ENCODE measurements around the gene HK3.

The HK3 gene, protein sequence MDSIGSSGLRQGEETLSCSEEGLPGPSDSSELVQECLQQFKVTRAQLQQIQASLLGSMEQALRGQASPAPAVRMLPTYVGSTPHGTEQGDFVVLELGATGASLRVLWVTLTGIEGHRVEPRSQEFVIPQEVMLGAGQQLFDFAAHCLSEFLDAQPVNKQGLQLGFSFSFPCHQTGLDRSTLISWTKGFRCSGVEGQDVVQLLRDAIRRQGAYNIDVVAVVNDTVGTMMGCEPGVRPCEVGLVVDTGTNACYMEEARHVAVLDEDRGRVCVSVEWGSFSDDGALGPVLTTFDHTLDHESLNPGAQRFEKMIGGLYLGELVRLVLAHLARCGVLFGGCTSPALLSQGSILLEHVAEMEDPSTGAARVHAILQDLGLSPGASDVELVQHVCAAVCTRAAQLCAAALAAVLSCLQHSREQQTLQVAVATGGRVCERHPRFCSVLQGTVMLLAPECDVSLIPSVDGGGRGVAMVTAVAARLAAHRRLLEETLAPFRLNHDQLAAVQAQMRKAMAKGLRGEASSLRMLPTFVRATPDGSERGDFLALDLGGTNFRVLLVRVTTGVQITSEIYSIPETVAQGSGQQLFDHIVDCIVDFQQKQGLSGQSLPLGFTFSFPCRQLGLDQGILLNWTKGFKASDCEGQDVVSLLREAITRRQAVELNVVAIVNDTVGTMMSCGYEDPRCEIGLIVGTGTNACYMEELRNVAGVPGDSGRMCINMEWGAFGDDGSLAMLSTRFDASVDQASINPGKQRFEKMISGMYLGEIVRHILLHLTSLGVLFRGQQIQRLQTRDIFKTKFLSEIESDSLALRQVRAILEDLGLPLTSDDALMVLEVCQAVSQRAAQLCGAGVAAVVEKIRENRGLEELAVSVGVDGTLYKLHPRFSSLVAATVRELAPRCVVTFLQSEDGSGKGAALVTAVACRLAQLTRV

DNA sequence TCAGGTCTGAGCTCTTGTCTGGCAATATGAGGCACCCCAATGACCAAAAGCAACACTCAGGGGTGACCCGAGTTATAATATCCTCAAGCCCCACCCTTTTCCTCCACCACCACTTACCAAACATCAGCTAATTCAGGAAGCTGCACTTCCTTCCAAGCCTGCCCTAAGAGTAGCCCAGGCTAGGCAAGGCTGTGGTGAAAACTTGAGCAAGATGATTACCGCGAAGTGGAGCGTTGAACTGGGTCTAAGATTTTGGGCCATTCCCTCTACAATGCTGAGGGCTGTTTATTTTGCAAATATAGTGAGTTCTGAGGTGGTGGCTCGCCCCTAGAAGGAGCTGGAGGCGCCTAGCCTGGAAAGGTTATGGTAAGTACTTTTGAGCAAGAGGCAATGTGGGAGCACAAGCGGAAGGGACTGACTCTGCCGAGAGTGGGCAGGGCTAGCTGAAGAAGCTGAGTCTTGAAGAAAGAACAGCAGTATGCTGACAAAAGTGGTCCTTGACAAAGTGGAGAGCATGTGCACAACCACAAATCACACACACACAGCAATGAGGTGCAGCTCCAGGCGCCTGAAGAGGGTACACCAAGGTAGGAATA, at the start of gene HK3:
Gene HK3, minus strand, starts transcription at position 51 of the 596 bp plus-strand sequence. CDS start 3,187 bp downstream, outside the sequence.
- no peak for DNase-seq

DNA sequence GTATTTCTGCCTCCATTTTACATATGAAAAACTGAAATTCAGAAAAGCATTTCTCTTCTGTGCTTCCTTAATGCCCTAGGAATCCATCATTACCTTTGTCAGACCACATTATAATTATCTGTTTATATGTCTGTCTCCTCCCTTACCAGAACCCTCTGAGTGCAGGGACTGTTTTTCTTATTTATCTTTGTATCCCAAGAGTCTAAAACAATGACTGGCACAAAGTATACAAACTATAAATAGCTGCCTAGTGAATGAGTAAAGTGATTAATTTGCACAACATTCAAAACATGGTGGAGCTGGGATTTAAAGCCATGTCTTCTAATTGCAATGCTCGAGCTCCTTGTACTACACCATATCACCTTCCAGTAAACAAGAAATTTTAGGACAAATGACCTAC, 49.3 kb upstream of the HK3 start:
- DNase-seq = no peak

DNA sequence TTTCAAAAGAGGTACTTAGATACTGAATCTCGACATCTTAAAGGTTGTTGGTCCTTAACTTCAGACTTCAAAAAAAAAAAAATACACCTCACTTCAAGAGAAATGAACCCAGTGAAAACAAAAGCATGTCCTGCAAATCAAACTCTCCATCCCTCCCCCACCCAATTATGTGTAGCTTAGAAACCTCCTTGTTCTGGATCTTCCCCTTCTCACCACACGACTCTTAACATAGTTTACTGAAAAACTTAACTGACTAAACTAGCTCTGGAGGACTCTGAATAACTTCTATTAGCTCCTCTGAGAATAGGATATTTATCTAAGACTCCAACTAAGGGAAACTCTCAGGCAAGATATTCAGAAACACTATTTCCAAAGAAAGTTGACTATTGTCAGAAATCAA, 48.7 kb upstream of the HK3 start:
- DNase-seq = no peak

DNA sequence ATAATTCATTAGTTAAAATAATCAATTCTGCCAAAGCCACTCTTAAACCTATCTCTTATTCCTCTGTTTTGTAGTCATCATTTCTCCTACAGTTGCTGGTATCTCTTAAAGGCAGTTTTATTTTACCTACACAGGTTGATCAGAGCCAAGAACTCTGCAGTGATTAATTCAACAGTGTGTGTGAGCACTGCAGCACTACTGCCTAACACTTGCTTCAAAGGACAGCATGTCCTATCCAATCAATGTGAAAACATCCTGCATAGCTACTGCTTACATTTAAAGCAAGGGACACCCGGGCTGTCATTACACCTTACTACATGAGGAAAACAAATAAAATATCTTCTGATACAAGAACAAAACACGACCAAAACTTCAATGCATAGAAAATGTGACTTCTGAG, 45.1 kb upstream of the HK3 start:
- no peak for DNase-seq

DNA sequence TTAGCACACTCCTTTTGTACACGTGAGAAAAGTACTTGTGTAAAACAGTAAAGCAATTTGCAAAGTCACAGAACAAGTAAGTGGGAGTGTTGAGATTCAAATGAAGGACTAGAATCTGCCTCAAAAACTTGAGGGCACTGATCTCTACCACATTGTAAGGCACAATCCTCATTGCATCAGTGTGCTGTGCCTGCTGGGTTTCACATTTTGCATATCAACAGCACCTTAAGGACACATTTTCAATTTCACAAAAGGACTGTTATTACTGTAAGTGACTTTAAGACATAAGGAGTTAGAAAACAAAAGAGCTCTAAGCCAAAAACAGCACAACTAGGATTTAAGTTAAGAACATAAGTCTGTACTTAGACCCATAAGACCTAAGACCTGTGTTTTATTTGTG, 44.7 kb upstream of the HK3 start:
- no peak for DNase-seq

DNA sequence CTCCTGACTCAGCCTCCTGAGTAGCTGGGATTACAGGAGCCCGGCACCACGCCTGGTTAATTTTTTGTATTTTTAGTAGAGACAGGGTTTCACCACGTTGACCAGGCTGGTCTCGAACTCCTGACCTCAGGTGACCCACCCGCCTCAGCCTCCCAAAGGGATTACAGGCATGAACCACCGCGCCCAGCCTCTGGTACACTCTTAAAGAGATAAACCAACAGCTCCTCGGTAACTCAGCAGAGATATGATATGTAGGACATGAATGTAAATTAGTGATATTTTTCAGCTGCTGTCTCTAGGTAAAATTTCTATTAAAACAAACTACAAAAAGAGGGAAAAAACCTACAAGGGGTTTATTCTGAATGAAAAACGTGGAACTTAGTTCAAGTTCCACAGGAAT, 42.8 kb upstream of the HK3 start:
- DNase-seq = no peak

DNA sequence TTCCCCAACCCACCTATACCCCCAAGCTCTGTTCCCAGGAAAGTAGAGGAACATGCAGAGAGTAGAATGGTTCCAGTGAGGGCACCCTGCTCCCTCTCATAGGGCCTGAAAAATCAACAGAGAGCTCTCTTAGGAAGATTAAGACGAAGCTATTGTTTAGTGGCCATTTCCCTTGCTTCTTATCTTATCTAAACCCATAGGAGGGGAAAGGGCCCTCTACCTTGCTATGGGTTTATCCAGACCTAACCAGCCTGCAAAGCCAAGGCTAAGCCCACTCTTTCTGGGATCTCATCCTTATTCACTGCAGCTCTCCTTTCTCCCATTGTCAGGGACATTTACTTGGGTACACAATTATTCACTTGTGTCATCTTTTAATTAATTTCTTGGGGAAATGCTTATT, 39.3 kb upstream of the HK3 start:
- DNase-seq = no peak

DNA sequence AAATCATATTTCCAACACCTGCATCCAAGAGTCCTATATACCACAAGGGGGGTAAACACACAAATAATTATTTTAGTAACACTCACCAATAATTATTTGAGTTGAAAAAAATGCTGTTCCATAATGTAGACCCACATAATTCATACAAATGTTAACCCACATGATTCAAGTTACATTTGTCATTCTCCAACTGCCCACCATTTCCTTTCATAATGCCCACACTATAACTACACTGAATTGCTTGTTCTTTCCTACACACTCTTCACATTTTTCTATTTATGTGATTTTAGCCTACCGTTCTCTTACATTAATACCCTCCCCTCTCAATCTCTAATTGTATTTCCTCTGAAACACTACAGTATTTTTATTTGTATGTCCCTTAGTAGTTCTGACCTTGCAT, 35.9 kb upstream of the HK3 start:
- no peak for DNase-seq

DNA sequence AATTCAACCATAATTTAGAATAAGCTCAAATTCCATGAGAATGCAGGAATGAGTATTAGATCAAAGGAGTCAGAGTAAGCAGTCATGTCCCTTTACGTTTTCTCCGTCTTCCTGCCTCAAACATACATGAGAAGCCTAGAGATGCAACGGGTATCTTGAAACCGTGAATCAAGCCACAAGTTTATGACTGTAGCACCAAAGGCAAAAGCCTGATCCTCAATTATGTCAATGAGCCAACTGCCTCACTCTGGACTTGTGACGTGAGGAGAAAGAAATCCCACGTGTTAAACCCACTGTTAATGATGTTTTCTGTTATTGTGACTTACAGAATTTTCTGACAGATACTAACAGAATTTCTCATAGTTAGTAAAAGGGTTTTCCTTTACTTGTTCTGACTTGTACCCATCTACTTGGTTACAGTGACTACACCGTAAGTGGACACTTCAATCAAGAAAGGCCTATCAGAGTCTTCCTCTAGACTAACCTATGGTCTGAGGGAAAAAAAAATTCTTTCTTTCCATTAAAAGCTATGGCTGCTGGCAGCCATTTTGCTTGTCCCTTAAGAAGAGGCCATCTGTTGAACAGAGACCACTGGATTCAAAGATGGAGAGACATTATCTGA, 35.3 kb upstream of the HK3 start:
- DNase-seq = no peak

DNA sequence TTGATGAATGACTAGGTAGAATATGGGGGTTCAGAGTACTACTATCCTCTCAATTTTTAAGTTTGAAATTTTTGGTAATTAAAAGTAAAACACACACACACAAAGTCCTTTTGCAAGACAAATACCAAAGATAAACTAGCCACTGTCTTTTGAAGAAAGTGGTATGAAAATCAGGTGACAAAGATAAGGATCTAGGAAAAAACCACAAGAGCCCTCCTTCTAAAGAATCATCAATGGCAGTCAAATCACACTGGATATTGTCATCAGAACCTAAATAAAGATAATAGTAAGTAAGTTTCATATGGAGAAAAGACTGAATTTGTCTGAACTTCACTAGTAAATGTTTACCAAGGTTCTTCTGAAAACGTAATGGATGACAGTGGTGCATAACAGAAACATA, 30.5 kb upstream of the HK3 start:
- no peak for DNase-seq

DNA sequence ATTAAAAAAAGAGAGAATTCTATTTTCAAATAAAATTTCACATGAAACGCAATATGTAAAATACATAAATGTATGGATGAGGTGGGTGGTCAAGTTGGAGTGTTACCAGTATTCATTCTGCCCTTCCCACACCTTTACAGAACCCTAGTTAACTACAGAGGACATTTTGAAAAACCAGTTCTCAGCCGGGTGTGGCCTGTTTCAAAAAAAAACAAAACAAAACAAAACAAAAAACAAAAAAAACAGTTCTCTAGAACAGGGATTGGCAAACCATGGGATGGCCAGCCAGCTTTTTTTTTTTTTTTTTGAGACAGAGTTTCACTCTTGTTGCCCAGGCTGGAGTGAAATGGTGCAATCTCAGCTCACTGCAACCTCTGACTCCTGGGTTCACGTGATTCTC, 28.4 kb upstream of the HK3 start:
- no peak for DNase-seq

DNA sequence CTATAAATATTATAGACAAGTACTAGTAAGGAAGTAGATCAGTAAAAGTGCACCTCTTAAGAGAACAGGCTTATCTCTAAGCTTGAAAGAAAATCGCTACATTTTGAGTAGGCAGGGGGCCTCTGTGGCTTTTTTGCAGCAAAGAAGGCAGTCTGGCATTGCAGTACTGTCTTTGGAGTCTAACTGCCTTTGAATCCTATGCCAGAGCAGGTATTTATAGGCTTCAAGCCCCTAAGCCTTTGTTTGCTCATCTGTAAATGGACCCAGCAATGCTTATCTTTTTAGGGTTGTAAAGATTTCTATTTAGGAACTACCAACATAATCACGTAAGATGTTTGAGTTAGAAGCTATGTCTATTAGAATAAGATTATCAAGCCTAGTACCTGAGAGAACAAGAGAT, 23.7 kb upstream of the HK3 start:
- no peak for DNase-seq

DNA sequence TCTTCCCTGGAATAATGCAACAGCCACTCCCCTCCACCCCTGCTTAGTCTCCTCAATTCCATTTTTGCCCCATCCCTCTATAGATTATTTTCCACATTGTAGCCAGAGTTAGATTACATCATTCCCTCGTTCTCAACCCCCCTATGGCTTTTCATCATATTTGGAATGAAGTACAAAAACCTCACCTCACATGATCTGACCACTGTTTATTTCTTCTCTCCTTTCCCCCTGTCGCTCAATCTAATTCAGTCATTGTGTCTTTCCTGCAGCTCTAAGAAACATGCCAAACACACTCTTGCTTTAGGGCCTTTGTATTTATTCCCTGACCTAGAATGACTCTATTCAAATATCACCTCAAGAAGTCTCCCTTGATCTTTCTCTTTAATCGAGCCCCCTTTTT, 22.6 kb upstream of the HK3 start:
- no peak for DNase-seq

DNA sequence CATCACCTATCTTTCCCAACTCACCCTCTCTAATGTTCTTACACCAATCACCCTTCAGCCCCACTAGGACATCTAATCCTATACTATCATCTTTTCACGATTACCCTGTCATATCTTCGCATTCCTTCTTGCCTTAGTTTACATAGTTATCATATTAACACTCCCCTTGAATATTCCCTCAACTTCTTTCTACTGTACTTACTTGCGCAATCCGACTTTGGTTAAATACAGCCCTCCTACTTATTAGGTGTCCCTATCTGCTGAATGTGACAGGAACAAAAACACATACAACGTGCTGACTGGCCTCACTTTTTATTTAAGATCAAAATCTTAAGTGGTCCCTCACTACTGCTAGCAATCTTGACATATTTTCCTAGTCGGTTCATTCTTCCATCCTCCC, 19.5 kb upstream of the HK3 start:
- DNase-seq = no peak

DNA sequence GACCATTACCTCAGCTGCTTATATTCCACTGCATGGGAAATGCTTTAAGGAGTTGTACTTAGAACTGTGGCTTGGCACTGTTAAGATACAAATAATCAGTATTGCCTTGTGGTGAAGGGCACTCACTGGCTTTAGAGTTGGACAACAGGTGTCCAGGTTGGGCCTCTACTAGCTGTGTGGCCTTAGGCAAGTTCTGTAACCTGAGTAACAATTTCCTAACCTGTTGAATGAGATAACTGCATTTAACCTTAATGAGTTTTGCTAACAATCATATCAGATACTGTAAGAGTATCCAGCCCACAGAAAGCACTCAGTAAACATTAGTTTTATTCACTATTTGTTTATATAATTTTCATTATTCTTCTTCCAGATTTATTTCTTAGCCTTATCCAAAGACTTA, 17.2 kb upstream of the HK3 start:
- DNase-seq = no peak

DNA sequence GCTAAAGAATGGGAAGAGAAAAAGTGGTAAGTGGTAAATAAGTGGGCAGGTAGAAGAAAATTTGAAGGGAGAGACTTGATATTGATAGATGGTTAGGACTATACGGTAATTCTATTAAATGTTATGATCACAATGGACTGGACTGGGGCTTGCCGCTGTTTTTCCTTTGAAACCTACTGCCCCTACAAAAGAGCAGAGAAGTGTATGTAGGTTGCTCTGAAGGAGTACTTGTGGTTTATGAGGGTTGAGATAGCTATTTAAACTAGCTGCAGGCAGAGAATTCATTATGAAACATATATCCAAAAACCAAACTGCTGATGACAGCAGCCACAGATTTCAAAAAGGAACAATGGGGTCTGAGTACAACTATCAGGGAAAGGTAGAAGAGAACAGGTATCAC, 16.8 kb upstream of the HK3 start:
- no peak for DNase-seq

DNA sequence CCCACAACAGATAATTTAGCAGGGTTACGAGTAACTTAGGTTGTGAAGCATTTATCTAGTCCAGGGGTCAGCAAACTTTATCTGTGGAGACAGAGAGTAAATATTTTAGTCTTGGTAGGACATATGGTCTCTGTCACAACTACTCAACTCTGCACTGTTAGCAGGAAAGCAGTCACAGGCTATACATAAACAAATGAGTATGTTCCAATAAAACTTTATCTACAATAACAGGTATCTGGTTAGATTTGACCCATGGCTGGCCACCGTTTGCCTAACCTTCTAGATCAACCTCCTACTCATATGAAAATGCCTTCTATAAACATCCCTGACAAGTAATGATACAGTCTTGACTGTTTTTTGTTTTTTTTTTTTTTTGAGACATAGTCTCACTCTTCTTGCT, 13.0 kb upstream of the HK3 start:
- DNase-seq = no peak

DNA sequence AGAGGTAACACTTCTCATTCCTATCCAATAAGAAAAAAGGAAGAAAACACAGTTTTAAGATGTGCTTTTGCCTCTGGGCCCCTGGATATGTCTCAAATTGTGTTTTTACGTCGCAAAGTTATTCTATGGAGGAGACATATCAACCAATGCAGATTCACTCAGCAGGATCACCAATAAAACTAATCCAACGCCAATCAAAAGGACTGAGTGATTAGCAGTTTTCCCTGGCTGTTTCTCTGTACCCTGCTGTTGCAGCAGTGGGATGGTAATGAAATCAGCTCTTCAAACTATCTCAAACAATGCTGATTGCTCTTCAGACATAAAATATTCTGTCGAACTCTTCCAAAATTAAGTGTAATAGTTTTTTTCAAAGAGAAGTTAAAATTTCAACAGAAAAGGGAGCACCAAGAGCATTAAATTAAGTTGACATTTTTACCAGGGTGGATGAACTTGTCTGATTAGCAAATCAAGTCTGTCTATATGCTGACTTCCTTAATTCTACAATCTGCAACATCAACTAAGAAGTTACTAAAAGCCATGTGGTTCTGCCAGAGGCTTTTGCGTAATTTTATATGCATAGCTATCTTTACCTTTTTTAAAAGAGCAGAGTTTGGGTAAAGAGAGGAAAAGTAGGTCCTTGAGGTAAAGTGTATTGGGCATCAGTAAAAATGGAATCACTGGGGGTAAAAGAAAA, 9.7 kb upstream of the HK3 start:
- DNase-seq = no peak

DNA sequence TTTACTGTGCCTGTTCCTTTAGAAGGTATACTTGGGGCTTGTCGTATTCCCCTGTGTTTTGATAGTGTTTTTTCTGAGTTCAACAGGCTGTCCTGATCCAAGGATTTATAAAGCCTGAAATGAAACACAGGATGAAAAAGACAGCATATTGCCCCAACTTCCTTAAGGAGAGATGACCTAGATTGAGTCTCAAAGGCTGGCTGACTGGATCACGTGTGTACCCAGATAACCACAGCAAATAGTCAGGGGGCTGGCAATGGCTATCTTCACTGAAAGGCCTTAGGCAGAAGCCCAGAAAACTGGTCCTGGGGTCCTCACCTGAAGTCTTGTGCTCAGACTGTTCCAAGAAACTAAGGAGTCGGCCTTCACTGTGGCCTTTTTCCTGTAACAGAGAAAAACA, 7.7 kb upstream of the HK3 start:
- no peak for DNase-seq

DNA sequence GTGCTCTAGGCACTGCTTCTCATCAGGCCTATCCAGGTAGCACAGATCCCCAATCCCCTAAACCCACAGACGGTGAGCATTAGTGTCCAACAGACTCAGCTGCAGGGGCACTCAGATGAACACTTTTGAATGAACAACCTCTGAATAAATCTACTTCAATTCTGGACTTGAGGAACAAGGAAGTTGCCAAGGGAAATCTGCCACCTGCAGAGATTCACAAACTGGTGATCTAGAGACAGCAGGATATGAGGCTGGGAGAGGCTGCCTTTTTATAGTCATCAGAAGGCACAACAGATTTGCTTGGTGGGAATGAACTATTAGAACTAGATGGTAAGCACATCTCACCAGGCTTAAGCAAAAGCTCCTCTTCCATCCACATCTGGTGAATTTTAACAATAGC, 7.0 kb upstream of the HK3 start:
- DNase-seq = no peak

DNA sequence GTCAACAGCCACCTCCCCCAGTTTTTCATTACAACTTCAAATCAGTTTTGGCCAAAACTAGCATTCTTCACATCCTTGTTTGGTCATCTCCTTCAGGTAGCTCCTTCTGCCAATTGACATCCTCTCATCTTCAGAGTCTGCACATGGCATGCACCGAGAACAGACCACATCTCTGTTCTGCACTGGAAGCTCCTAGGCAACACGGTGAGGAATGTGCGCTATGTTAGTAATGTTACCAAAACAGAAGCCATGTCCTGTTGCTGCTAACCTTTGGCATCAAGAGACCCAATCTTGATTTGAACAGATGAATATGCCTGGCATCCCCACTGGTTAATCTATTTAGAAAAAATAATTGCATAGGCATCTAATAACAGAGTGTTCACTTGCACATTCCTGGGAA, 5.1 kb upstream of the HK3 start:
- no peak for DNase-seq

DNA sequence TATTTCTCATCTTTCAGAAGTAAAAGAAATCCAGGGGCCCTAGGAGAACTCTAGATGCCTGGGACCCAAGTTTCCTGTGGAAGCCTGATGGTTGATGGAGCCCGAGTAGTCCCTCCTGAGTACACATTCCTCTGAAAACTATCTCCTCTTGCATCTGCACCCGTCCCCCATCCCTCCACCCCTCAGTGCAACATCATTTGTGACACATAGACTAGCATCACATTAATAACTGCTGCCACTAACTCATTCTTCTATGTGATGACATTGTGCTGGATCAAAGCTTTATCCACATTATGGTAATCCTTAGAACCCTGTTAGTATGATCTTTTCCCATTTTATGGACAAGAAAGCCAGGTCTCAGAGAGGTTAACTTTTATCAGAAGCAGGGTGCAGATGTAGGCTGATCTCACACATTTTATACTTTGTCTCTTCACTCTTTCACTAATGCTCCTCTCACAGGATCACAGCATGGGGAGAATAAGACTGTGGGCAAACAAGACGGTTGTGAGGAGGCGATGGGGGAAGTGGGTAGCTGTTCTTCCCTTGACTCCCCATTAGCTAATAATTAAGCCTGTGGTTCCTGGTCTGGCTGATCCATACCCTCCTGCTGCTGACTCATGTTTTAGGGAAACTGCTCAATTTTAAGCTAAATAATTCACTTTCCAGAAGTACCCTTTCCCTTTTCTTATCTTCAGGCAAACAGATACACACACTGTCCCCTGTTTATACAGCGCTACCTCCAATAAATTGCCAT, 3.9 kb upstream of the HK3 start:
- no peak for DNase-seq

Measured in NCI-H1694 treated with DMSO at 0.1 percent for 48 hours (cell line).